GM12801 (cell line): Measurements from ENCODE around the gene DGKG.

Experiments
- TF ChIP-seq, protein P1 (sequence below): IDR thresholded peaks from one replicate; pipeline ENCODE4 v1.5.1; 2011; ENCODE audit warnings: control low read depth; ENCODE audit not compliant: insufficient read length; ENCODE audit errors: extremely low read depth

The DGKG gene

DNA sequence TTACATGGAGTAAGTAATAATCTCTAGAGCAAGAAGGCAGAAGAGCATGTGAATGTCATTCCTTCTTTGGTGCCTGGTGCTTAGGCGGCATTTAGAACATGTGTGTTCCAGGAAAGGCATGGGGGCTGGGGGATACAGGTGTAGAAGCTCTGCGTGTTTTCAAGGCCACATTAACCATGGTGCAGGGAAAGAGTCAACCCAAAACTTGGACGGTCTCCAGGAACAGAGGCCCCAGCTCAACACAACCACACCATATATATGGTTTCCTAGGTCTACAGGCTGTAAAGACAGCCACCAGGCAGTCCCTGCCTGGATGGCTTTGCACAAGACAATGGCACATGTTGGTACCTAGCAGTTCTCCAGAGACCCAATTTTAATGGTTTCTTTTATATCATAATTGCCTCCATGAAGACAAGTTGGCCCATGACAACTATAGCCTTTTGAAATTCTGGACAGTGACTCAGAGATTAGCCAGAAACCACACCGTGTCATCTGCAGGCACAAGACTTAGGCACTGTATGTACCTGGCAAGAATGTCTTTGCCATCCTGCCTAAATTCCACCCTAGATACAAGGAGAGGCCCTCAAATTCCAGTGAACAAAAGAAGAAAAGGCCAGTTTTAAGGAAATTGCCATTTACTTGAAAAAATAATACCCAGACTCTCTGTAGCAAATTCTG lies 25.0 kb upstream of the DGKG start:
- TF ChIP-seq, protein P1, sequence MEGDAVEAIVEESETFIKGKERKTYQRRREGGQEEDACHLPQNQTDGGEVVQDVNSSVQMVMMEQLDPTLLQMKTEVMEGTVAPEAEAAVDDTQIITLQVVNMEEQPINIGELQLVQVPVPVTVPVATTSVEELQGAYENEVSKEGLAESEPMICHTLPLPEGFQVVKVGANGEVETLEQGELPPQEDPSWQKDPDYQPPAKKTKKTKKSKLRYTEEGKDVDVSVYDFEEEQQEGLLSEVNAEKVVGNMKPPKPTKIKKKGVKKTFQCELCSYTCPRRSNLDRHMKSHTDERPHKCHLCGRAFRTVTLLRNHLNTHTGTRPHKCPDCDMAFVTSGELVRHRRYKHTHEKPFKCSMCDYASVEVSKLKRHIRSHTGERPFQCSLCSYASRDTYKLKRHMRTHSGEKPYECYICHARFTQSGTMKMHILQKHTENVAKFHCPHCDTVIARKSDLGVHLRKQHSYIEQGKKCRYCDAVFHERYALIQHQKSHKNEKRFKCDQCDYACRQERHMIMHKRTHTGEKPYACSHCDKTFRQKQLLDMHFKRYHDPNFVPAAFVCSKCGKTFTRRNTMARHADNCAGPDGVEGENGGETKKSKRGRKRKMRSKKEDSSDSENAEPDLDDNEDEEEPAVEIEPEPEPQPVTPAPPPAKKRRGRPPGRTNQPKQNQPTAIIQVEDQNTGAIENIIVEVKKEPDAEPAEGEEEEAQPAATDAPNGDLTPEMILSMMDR: no peak

DNA sequence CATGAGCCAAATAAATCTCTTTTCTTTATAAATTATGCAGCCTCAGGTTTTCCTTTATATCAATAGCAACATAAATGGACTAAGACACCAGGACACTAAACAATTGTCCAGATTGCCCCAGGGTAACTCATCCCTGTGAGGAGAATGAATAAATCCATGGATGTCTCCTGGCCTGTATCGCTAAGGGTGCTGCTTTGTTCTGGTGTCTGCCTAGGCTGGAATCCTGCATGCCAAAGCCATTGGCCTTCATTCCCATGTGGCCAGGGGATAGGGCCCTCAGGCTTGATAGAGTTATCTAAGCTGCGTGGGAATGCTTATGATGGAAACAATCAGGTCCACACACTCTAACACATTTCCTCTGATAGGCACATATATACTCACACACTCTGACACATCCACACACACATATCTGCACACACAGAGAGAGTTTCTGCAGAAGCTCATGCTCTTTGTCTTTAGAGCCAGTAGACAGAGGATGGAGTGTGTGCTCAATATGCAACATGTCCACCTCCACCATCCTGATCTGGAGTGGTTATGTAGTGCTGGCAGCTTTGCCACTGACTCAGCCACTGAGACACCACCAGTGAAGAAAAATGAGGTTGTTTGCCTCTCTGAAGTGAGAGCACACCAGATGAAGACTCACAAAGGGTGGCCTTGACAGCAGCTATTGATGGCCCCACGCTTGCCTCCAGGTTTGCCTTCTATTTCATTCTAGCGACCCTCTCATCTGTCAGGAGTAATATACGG lies 24.0 kb upstream of the DGKG start:
- TF ChIP-seq, protein P1: no peak

DNA sequence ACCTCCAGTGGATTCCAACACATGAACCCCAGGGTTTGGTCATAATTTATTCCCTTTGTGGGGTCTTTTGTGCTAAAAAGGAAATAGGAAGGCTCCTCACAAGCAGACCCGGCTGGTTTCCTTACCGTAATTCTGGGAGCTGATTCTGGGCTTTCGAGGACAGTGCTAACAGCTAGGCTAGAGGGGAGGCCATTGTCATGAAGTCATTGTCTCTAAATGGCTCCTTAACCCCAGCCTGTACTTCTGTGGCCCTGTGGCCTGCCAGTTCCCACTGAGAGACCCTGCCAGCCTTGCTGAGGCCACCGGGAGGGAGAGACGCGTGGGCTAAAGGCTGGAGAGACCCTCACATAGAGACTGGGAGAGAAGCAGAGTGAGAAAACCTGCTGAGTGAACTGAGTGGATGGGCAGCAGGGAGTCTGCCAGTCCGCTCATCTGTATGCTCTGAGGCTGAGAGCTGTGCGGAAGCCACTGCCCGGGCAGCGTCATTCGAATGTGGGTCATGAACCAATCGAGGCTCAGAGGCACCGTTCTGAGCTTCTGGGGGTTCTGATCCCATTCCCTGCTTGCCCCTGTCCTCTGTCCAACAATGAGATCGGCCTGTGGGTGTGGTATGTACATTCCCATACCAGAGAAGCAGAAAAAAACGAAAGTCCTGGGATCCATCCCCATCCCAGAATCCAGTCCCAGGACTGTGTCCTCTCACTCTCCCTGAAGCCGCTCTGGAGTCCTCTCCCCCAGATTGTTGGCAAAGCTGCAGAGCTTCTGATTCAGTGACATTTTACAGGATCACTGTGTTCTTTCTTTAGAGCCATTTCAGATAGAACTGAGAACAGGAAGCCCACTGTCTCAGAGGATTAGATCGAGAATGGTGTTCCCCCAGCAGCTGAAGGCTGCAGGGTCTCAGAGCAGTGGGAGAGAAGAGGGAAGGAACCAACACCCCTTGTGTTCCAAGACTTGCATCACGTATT lies 21.3 kb upstream of the DGKG start:
- TF ChIP-seq, protein P1: no peak

DNA sequence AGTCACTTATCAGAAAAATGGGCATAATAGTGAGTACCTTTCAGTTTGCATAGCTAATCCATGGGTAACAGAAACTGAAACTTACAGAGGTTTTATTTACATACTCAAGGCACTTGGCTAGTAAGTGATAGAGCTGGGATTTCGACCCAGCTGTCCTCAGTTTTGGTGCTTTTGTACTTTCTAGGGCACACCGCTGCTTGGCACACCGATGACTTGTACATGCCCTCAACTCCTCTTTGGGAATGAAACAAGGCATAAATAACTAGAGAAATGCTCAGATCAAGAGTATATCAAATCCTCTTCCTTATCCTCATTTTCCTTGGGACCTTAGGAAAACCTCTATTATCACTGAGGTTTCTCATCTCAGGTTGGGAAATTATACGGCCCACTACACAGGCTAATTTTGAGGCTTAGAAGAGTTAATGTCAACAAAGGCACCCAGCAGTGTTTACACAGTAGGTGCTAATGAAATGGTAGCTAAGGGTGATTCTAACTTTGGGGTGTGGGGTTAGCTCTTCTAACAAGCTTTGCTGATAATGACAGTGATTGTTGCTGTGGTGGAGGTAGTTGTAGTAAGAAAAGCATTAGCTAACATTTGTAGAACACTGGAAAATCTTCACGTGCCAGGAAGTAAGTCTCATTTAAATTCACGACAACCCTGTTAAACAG lies 20.3 kb upstream of the DGKG start:
- TF ChIP-seq, protein P1: no peak

DNA sequence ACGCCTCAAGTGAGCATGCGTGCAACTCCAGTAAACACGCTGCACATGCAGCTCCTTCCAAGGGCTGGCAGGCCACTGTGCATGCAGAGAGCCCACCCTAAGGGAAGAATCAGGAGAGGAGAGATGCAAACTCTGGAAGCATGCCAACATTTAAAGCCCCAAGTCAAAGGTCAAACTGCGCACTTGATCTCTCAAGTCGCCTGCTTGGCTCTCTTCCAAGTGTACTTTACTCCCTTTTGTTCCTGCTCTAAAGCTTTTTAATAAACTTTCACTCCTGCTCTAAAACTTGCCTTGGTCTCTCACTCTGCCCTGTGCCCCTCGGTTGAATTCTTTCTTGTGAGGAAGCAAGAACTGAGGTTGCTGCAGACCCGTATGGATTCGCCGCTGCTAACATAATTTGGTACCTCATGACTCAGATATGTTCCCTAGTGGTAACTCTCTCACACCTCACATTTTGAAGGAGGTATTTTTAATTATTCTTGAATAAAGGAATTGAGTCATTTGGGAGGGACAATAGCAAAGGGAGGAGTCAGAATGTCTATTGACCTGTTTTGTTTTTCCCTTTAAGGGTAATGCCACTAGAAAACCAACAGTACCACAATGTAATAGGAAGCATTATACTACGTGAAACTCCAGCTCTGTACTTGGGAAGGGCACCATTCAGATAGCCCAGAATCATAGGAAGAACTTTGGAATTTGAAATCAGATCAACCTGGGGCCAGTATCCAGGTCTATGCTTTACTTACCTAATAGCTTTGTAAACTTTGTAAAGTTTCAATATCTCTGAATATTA lies 19.6 kb upstream of the DGKG start:
- TF ChIP-seq, protein P1: no peak

DNA sequence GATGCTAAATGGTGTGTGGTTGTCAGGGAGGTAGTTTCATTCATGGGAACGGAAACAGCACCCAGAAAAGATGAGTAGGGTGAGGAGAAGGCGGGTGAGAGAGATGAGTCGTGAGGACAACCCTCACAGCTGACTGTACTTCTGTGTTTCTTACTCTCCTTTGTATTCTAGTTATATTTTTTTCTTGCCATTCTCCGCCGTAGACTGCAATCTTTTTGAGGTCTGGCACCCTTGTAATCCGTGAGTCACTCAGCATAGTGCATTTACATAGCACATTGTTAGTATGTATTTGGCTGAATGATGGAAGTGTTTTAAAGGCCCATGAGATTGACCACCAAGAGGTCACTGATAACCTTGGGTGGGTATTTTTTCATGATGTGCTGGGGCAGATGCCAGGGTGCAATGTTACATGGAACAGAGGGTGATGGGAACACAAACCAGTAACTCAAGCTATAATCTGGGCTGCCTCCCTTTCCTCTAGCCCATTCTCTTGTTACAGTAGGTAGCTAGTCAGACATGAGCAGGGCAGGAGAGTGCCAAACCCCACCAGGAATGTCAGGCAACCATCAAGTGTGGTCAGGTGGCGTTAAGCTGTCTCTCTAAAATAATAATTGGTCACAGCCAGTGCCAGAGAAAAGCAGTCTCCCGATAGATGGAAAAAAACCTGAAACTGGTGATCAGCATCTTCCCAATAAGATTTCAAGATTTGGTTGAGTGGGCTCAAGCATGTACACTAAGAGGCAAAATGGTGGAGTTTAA lies 18.8 kb upstream of the DGKG start:
- TF ChIP-seq, protein P1: no peak
